Breast epithelium (tissue), 3 donors: ENCODE measurements around the gene TWF1.

ENCODE experiments used
- POLR2AphosphoS5 ChIP-seq, 3 donors: sonication (generic); formaldehyde crosslinking; IDR thresholded peaks; one replicate each; pipeline ENCODE4 v1.6.1; 2017; ENCODE audit warnings: antibody characterized with exemption in 3 of 3
- TF ChIP-seq, protein P1 (sequence below), 3 donors: fragments of 450-650 bp; IDR thresholded peaks; one replicate each; pipeline ENCODE4 v1.5.1; 2016 to 2017; ENCODE audit warnings: antibody characterized with exemption in 3 of 3, mild to moderate bottlenecking in 3 of 3, moderate library complexity in 3 of 3

DNA sequence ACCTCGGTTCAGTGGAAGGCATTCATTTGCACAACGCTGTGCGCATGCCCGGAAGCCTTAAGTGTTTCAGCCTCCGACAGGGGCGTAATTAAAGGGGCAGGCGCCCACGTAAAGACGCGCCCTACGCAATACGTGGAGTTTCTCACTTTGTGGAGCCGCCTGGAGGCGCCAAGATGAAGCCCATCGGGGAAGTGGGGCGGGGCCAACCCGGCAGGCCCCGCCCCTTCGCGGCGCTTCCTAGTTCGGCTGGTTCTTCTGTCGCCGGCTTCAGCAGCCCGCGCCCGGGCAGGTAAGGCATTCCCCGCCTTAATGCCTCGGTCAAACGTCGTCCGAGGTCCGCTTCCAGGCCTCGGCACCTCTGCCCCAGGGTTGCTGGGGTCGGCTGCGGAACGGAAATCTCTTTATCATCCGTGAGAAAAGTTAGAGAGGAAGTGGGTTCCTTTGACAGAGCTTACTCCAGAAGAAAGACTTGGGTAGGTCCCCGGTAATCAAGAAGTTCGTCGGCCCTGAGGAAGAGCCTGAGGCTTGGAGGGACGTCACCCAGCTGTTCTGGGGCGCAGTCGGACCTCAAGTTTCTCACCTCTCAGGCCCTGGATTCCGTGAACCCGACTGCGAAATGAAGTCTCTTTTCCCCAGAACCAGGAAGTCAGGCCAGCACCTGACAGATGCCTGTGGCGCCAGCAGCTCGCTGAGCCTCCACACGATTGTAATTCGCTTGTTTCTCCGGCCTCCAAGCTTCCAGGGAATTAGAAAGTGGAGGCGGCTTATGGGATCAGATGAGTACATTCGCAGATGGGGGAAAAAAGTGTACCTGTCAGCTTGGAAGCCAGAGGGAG lies 47.2 kb downstream of the TWF1 start, which contains the start of the genes IRAK4 and PUS7L:
- TF ChIP-seq POLR2AphosphoS5 (IDR thresholded peaks at IDR 0.05), result peak; percentile 68 to 84 (median 73)
- TF ChIP-seq, protein P1, sequence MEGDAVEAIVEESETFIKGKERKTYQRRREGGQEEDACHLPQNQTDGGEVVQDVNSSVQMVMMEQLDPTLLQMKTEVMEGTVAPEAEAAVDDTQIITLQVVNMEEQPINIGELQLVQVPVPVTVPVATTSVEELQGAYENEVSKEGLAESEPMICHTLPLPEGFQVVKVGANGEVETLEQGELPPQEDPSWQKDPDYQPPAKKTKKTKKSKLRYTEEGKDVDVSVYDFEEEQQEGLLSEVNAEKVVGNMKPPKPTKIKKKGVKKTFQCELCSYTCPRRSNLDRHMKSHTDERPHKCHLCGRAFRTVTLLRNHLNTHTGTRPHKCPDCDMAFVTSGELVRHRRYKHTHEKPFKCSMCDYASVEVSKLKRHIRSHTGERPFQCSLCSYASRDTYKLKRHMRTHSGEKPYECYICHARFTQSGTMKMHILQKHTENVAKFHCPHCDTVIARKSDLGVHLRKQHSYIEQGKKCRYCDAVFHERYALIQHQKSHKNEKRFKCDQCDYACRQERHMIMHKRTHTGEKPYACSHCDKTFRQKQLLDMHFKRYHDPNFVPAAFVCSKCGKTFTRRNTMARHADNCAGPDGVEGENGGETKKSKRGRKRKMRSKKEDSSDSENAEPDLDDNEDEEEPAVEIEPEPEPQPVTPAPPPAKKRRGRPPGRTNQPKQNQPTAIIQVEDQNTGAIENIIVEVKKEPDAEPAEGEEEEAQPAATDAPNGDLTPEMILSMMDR (IDR thresholded peaks at IDR 0.05), result peak in 2 of 3 donors; percentile 32 to 49
